LNCaP clone FGC (cell line): ENCODE results near the gene RCAN3.

Experiments
- DNase-seq: peaks from one replicate; pipeline ENCODE4 v3.0.0-alpha.2; 2011; ENCODE audit warnings: low read depth
- H3K4me3 ChIP-seq: 2 replicates; pipeline ENCODE4 v1.5.1; 2011; ENCODE audit warnings: mild to moderate bottlenecking, low read depth, low read length, control low read depth
- TF ChIP-seq, protein P1 (sequence below): IDR thresholded peaks from 2 replicates; pipeline ENCODE4 v1.5.1; 2012; ENCODE audit warnings: mild to moderate bottlenecking; ENCODE audit not compliant: control insufficient read depth, insufficient read depth; ENCODE audit errors: extremely low read depth

The RCAN3 gene

DNA sequence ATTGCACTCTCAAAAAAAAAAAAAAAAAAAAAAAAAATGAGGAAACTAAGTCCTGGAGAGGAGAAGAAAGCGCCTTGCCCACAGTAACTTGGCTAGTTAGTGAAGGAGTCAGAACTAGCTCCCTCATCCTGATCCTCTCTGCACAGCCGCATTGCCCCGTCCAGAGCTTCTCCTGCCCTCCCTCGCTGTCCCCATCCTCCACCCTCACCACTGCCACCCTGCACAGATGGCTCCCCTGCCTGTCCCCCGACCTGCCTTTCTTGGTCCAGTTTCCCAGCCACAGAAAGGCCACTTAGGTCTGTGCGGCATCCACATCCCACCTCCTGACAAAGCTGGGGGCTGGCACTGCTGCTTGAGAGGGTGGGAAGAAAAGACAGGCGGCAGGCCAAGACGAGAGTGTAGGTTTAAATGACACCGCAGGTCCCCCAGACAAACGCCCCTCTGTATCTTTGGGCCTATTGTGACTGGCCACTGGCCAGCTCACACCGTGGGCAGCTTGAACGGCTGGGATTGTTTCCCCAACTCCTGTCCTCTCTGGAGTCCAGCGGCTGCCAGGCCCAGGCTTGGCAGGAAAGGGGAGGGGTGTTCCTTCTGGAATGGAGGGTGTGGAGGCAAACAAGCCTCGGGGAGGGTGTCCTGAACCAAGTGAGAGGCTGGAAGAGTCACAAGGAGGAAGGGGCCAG lies 73.4 kb downstream of the RCAN3 start:
- H3K4me3 ChIP-seq, result no peak overlapping the region
- no peak for DNase-seq
- TF ChIP-seq, protein P1, sequence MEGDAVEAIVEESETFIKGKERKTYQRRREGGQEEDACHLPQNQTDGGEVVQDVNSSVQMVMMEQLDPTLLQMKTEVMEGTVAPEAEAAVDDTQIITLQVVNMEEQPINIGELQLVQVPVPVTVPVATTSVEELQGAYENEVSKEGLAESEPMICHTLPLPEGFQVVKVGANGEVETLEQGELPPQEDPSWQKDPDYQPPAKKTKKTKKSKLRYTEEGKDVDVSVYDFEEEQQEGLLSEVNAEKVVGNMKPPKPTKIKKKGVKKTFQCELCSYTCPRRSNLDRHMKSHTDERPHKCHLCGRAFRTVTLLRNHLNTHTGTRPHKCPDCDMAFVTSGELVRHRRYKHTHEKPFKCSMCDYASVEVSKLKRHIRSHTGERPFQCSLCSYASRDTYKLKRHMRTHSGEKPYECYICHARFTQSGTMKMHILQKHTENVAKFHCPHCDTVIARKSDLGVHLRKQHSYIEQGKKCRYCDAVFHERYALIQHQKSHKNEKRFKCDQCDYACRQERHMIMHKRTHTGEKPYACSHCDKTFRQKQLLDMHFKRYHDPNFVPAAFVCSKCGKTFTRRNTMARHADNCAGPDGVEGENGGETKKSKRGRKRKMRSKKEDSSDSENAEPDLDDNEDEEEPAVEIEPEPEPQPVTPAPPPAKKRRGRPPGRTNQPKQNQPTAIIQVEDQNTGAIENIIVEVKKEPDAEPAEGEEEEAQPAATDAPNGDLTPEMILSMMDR, result no peak

GRCh38 chr1:24578846-24579245 lies 76.2 kb downstream of the RCAN3 start:
- no peak for DNase-seq
- TF ChIP-seq, protein P1, result no peak
- H3K4me3 ChIP-seq, result no peak overlapping the region

DNA sequence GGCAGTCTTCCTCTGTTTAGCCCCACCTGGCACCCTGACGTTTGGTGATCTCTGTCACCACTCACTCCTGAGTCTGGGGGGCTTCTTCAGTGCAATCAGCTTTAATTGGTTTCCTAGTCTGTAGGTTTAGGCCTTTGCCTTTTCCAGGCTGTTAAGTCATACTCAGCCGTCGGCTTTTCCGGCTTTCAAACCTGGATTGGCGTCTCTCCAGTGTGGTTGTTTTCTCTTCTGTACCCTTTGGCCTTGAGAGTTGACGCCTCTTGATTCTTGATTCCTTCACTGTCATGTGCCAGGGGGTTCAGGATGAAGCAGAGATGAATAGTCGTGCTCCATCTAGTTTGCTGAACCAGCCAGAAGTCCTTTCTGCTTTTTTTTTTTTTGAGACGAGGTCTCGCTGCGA lies 78.1 kb downstream of the RCAN3 start:
- no peak for DNase-seq
- no peak overlapping the region for H3K4me3 ChIP-seq
- TF ChIP-seq, protein P1, result no peak

DNA sequence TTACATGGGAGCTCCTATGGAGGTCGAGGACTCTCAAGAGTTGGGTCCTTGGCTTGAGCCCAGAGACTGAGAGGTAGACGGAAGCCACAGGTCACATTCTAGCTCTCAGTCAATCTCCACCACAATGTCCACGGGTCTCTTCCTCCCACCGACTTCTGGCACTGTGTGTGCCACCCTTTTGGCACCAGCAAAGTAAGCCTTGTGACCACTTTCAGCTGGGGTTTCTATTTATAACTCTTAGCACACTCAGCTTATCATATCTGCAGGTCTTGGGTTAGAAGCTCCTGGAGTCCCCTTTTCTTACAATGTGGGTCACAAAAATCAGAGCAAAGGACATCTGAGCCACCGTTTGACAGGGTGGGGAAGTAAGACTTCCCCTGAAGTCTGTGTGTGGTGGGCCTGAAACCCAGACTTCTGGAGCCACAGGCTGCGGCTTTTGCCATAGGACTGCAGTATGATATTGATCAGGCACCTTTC lies 81.6 kb downstream of the RCAN3 start:
- TF ChIP-seq, protein P1, result no peak
- no peak overlapping the region for H3K4me3 ChIP-seq
- no peak for DNase-seq

DNA sequence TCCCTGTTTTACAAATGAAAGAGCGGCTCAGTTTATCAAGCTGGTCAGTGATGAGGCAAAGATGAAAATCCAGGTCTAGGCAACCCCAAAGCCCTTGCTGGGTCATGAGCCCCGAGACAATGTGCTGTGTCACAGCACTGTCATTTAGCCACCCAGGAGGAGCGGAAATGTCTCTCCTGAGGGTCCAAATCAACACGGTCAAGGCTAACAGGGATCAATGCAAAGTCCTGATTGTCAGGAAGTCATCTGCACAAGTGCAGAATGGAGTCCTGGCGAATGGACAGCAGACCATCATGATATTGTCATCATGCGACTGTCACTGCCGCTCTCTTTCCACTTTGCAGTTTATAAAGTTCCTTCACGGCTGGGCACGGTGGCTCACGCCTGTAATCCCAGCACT lies 83.5 kb downstream of the RCAN3 start:
- DNase-seq, result no peak
- H3K4me3 ChIP-seq, result no peak overlapping the region
- TF ChIP-seq, protein P1, result no peak

- no peak overlapping the region for H3K4me3 ChIP-seq
- DNase-seq, result peak; percentile 17
- TF ChIP-seq, protein P1, result peak; percentile 49
Measured at GRCh38 chr1:24586970-24587820, 84.6 kb downstream of the RCAN3 start.
